Endothelial cell (in vitro differentiated cells): ENCODE data around the gene MLLT3. TPM values are rescaled to one million over a fixed set of nuclear protein-coding genes. Genes with fewer than 3 reads are reported as not detected.
A peak's percentile ranks its signal among the peaks of the same experiment; 100 is the strongest.

Source experiments
- DNase-seq: peaks from one replicate; pipeline ENCODE4 v3.0.0; 2021; ENCODE audit warnings: low spot score
- H3K27ac Mint-ChIP-seq: one replicate; pipeline ENCODE4 v1.8.0; 2021; ENCODE audit warnings: mixed read lengths, inconsistent platforms; ENCODE audit not compliant: unreplicated experiment
- H3K27me3 Mint-ChIP-seq: one replicate; pipeline ENCODE4 v1.8.0; 2021; ENCODE audit warnings: mild to moderate bottlenecking, moderate library complexity, mixed read lengths, inconsistent platforms; ENCODE audit not compliant: unreplicated experiment
- H3K36me3 Mint-ChIP-seq: one replicate; pipeline ENCODE4 v1.8.0; 2021; ENCODE audit warnings: mild to moderate bottlenecking, low read depth, mixed read lengths, inconsistent platforms; ENCODE audit not compliant: unreplicated experiment
- H3K4me1 Mint-ChIP-seq: one replicate; pipeline ENCODE4 v1.8.0; 2021; ENCODE audit warnings: mild to moderate bottlenecking, mixed read lengths, inconsistent platforms; ENCODE audit not compliant: unreplicated experiment
- H3K4me3 Mint-ChIP-seq: one replicate; pipeline ENCODE4 v1.8.0; 2021; ENCODE audit warnings: mild to moderate bottlenecking, mixed read lengths, inconsistent platforms; ENCODE audit not compliant: unreplicated experiment
- H3K9me3 Mint-ChIP-seq: one replicate; pipeline ENCODE4 v1.8.0; 2021; ENCODE audit warnings: mixed read lengths, inconsistent platforms; ENCODE audit not compliant: unreplicated experiment
- total RNA-seq: library from RNA; stranded (reverse); fragmentation: NEBNext Ultra II Directional; extraction: Animal tissue kit (Norgen Biotek cat#: 25700); gene quantifications from one replicate; pipeline ENCODE4 v1.2.1, GENCODE V29; 2021; ENCODE audit not compliant: unreplicated experiment
- TF ChIP-seq, protein P1 (sequence below): fragments of 200-600 bp; sonication (generic); IDR thresholded peaks from one replicate; pipeline ENCODE4 v1.5.0; 2021; ENCODE audit warnings: antibody characterized with exemption; ENCODE audit not compliant: unreplicated experiment

The MLLT3 gene
- total RNA-seq, 1 donor from 2014 or later: 25.2 TPM

DNA sequence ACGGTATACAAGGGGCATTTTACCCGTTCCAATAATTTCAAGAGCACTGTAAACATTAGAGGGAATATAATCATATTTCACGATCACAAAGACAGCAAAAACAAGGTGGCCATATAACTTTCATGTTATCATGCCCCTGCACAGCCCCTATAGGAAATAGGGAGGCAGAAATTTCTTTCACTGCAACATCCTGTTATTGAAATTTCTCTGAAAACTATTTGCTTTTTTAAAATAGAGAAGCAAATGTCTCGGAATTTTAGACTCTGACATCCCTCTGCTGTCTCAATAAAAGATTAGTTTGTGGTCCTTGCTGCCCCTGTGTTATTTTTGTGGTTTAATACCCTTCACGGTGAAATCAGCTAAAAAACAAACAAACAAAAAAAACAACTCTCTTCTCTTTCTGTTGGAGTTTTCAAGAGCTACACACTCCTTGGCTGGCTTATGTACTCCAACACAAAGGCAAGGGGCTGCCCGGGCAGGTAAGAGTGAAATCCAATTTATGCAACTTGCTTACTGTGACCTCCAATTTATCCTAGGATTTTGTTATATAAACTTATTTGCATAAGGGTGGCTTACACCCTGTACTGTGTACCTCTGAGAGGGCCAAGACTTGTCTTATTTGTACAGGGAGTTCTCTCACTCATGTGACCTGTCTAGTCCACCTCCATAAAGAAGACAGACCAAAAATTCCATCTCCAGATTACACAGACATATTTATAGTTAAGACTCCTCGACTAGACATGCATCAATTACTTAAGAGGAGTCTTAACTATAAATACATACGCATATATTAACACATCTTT lies 223.6 kb downstream of the MLLT3 start:
- Mint-ChIP-seq H3K9me3 (no peaks in the 10 kb centered on the region), H3K27ac (peak overlapping the region; percentile 95), H3K36me3 (peaks cover 3% of the 10 kb centered on the region), H3K4me1 (peaks cover 46% of the 10 kb centered on the region), H3K4me3 (no peak overlapping the region), H3K27me3 (no peaks in the 10 kb centered on the region)
- TF ChIP-seq, protein P1, sequence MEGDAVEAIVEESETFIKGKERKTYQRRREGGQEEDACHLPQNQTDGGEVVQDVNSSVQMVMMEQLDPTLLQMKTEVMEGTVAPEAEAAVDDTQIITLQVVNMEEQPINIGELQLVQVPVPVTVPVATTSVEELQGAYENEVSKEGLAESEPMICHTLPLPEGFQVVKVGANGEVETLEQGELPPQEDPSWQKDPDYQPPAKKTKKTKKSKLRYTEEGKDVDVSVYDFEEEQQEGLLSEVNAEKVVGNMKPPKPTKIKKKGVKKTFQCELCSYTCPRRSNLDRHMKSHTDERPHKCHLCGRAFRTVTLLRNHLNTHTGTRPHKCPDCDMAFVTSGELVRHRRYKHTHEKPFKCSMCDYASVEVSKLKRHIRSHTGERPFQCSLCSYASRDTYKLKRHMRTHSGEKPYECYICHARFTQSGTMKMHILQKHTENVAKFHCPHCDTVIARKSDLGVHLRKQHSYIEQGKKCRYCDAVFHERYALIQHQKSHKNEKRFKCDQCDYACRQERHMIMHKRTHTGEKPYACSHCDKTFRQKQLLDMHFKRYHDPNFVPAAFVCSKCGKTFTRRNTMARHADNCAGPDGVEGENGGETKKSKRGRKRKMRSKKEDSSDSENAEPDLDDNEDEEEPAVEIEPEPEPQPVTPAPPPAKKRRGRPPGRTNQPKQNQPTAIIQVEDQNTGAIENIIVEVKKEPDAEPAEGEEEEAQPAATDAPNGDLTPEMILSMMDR: no peak
- no peak for DNase-seq

DNA sequence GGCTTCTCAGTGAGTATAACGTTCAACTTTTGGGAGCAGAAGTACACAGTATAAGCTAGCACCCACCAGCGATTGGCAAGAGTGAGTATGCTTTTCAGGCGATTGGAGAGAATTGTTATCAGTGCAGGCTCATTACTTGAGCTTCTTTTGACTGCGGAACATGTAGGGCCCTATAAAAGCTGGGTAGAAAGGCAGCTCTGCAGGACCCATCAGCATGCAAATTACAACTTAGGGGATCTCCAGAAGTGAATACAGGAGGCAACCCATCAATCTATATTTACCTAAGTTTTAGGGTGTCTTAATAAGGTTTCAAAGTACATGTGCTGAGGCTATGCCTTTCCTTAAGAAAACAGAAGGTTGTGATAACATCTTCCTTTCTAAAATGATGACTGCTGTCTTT lies 225.0 kb downstream of the MLLT3 start:
- peaks cover 36% of the 10 kb centered on the region for H3K4me1 Mint-ChIP-seq
- TF ChIP-seq, protein P1: no peak
- no peak for DNase-seq
- H3K27ac Mint-ChIP-seq: no peak overlapping the region
- no peak overlapping the region for H3K4me3 Mint-ChIP-seq
- H3K27me3 Mint-ChIP-seq: no peaks in the 10 kb centered on the region
- H3K9me3 Mint-ChIP-seq: no peaks in the 10 kb centered on the region
- H3K36me3 Mint-ChIP-seq: no peaks in the 10 kb centered on the region

DNA sequence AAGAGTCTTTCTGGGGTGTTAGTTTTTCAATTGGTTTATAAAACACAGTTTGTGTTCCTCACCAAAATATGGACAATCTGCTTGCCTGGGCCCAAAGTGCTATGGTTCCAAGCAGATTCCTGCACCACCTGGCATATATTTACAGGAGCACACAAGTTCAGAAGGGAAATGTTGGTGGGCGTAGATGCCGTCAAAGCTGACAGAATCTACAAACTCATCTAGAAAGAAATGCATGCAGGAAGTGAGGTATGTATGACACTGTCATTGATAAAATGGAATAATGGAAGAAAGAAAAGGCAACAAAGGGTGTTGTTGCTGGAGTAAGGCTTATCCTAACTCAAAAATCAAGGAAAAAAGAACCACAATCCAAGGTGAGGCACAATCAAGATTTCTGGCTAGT lies 225.8 kb downstream of the MLLT3 start:
- Mint-ChIP-seq H3K4me3 (no peak overlapping the region), H3K36me3 (no peaks in the 10 kb centered on the region), H3K9me3 (no peaks in the 10 kb centered on the region), H3K27me3 (no peaks in the 10 kb centered on the region), H3K4me1 (peaks cover 36% of the 10 kb centered on the region), H3K27ac (no peak overlapping the region)
- TF ChIP-seq, protein P1: no peak
- DNase-seq: no peak

DNA sequence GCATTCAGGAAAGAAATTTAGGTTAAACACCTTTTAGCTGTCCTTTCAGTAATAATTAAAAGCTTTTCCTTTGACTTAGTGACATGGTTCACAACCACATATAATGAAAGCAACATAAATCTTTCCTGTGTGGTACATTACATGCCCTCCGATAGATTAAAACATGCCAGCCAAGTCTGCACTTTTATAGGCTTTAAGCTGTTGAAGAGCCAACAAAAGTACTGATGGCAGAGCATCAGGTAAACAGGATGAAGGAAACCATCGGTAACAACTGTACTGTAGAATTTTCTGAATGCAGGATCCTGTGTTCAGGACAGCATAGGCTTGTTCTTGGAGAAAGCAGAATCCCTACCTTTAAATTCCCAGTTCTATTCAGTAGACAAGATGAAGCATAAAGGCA lies 226.6 kb downstream of the MLLT3 start:
- H3K4me1 Mint-ChIP-seq: peaks cover 36% of the 10 kb centered on the region
- H3K4me3 Mint-ChIP-seq: no peak overlapping the region
- H3K36me3 Mint-ChIP-seq: no peaks in the 10 kb centered on the region
- no peaks in the 10 kb centered on the region for H3K9me3 Mint-ChIP-seq
- no peak overlapping the region for H3K27ac Mint-ChIP-seq
- no peaks in the 10 kb centered on the region for H3K27me3 Mint-ChIP-seq
- TF ChIP-seq, protein P1: no peak
- no peak for DNase-seq

DNA sequence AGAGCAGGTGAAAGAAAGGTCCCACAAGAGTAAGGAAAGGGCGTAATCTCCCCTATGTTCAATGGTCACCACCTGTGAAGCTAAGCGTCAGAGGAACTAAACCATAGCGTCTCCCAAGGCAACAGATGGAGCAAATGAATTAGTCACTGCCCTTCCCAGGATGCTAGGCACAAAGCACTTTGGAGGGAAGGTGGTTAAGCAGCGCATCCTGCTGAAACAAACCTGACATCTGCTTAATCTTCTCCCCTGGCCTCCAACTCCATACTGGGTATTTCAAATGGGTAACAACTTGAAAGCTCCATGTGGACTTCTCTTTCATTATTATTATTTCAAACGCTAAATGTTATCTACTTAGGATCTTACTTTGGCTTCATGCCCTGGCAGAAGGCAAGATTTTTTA lies 227.3 kb downstream of the MLLT3 start:
- Mint-ChIP-seq H3K4me3 (no peak overlapping the region), H3K27ac (no peak overlapping the region), H3K4me1 (peaks cover 36% of the 10 kb centered on the region), H3K36me3 (no peaks in the 10 kb centered on the region), H3K9me3 (no peaks in the 10 kb centered on the region), H3K27me3 (no peaks in the 10 kb centered on the region)
- TF ChIP-seq, protein P1: no peak
- no peak for DNase-seq
